Measurements from ENCODE around the gene SRD5A3. TPM values are rescaled to one million over a fixed set of nuclear protein-coding genes. Genes with fewer than 3 reads are reported as not detected.

SRD5A3 gene
- total and polyA plus RNA-seq, 4 donors: 5.2 to 18.2 (median 9.5) TPM

GRCh38 chr4:55311792-55312488 lies 34.1 kb upstream of the SRD5A3 start (continued):
- TF ChIP-seq CTCF (IDR thresholded peaks at IDR 0.05; ENCODE audit: low read depth, low read length, missing input control) (no peak), FOXA1 (IDR thresholded peaks at IDR 0.05) (no peak), YY1 (IDR thresholded peaks at IDR 0.05) (no peak), JUND (IDR thresholded peaks at IDR 0.05) (no peak), MAX (IDR thresholded peaks at IDR 0.05) (no peak), RAD21 (IDR thresholded peaks at IDR 0.05) (no peak), EGR1 (IDR thresholded peaks at IDR 0.05; ENCODE audit: low read depth in 2 of 2) (no peak), GABPA (IDR thresholded peaks at IDR 0.05 in 1 of 2, conservative IDR thresholded peaks at IDR 0.05 in 1 of 2) (no peak), HNF4G (IDR thresholded peaks at IDR 0.05) (no peak)

- Histone ChIP-seq H3K9ac (ENCODE audit: low read depth in 1 of 2, low read length in 2 of 2) (no peak overlapping the region), H3K27me3 (ENCODE audit: control insufficient read depth in 4 of 4, insufficient read depth in 4 of 4, low read length in 3 of 4) (peaks cover 0 to 3% (median 0%) of the 10 kb centered on the region in 4 donors), H3K9me3 (ENCODE audit: control insufficient read depth in 4 of 4, low read length in 3 of 4) (no peaks in the 10 kb centered on the region), H3K27ac (ENCODE audit: low read depth in 1 of 2, low read length in 2 of 2) (no peak overlapping the region), H3K4me1 (ENCODE audit: control insufficient read depth in 4 of 4, insufficient read depth in 4 of 4, low read length in 3 of 4) (no peaks in the 10 kb centered on the region), H3K4me3 (ENCODE audit: low read depth in 1 of 3, low read length in 3 of 3) (no peak overlapping the region), H3K36me3 (ENCODE audit: control insufficient read depth in 4 of 4, insufficient read depth in 3 of 4, low read depth in 1 of 4, low read length in 3 of 4) (no peaks in the 10 kb centered on the region)
- peak; percentile 36 for DNase-seq (ENCODE audit: low spot score)
- WGBS: 99% methylated on average over 1 of the region's 1 CpG
- peak; percentile 64 for TF ChIP-seq CTCF (IDR thresholded peaks at IDR 0.05; ENCODE audit: low read depth, low read length, missing input control)
- TF ChIP-seq RXRA (IDR thresholded peaks at IDR 0.05): no peak
- TF ChIP-seq GABPA (IDR thresholded peaks at IDR 0.05 in 1 of 2, conservative IDR thresholded peaks at IDR 0.05 in 1 of 2): no peak
- peak; percentile 74 to 86 for TF ChIP-seq RAD21 (IDR thresholded peaks at IDR 0.05)
- no peak for TF ChIP-seq EGR1 (IDR thresholded peaks at IDR 0.05; ENCODE audit: low read depth in 2 of 2)
- TF ChIP-seq ZBTB33 (IDR thresholded peaks at IDR 0.05): no peak
- no peak for TF ChIP-seq FOXA1 (IDR thresholded peaks at IDR 0.05)
- TF ChIP-seq TAF1 (conservative IDR thresholded peaks at IDR 0.05): no peak
- no peak for TF ChIP-seq REST (IDR thresholded peaks at IDR 0.05)
- TF ChIP-seq SP1 (IDR thresholded peaks at IDR 0.05): no peak
These were observed 33.4 kb upstream of the SRD5A3 start for GRCh38 chr4:55312489-55313101.

Measured in liver (tissue), 9 donors.